ENCODE data around the gene CDH5.

GRCh38 chr16:66346221-66346620 is 20.3 kb upstream of the CDH5 start:
- TF ChIP-seq CTCF (IDR thresholded peaks at IDR 0.05) (no peak), POLR2A (IDR thresholded peaks at IDR 0.05) (no peak)

All from transverse colon (tissue), 3 donors.